KG1 (cell line): ENCODE results near the gene CYTH1.

Experiments
- DNase-seq: peaks from one replicate; lab custom pipeline; 2025; lab: John Stamatoyannopoulos, UW

Gene CYTH1

DNA sequence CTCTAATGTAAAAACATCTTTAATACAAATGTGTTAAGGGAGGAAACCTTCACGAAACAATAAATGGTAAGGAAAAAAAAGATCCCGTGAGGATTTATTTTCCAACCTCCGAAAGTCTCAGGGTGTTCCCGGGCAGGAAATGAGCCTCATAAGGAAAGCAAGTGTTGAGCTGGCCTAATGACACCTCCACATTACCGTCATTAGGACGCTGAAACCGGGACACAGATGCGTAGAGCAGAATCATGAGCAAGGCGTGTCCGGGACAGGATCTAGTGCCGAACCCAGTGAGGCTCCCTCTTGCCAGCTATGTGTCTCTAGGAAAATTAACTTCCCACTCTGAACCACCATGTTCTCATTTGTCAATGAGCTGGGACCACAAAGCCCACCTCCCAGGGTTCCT, 22.7 kb upstream of the CYTH1 start:
- no peak for DNase-seq

DNA sequence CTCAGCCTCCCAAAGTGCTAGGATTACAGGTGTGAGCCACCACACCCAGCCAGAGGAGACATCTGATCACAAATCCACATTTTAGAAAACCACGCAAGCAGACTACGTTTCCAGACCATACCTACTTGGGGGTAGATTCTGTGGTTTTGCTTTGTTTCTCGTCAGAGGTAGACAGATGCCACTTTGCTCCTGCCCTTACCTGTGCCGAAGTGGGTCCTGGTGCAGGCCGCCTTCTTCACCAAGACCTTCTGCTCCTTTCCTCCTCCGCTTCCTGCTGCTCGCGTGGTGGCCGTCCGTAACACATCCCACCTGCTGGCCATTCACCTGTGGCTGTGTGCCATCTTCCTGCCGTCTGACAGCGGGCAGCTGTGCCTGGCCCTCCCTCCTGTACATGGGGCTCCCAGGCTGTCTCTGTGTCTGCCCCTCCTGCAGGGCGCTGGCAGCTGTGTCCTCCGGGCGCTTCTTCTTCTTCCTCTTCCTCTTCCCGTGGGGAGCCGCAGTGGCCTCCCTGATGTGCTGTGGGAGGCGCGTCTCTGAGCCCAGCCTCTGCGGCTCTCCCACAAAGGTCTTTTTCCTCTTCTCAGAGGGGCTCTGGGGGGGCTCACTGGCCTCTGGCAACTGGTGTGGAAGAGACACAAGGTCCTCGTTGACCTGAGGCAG, 21.2 kb upstream of the CYTH1 start:
- DNase-seq = no peak

DNA sequence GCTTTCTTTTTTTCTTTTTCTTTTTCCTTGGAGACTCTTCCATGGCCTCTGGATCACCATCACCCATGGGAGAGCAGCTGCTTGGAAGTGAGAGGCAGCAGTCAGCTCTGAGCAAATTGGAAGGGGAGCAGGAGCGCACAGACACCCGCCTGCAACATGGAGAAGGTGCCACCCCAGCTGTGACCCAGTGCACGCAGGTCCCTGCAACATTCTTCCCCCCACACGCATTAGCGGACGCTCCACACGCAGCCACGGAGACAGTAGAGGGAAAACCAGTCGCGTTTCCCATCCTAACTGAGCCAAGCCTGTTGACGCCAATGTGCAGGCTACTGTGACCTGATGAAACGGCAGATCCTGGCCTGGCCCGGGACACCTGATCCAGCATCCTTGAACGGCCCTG, 20.4 kb upstream of the CYTH1 start:
- DNase-seq = no peak

DNA sequence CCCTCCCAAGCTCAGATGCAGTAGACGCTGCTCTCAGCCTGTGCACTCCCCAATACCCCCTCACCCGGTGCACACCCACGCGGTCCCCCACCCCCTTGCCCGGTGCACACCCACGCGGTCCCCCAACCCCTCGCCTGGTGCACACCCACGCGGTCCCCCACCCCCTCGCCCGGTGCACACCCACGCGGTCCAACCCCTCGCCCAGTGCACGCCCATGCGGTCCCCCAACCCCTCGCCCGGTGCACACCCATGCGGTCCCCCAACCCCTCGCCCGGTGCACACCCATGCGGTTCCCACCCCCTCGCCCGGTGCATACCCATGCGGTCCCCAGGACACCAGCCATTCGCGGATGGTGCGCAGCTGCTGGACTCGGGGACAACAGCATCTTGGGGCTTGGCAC, 19.9 kb upstream of the CYTH1 start:
- DNase-seq = no peak

DNA sequence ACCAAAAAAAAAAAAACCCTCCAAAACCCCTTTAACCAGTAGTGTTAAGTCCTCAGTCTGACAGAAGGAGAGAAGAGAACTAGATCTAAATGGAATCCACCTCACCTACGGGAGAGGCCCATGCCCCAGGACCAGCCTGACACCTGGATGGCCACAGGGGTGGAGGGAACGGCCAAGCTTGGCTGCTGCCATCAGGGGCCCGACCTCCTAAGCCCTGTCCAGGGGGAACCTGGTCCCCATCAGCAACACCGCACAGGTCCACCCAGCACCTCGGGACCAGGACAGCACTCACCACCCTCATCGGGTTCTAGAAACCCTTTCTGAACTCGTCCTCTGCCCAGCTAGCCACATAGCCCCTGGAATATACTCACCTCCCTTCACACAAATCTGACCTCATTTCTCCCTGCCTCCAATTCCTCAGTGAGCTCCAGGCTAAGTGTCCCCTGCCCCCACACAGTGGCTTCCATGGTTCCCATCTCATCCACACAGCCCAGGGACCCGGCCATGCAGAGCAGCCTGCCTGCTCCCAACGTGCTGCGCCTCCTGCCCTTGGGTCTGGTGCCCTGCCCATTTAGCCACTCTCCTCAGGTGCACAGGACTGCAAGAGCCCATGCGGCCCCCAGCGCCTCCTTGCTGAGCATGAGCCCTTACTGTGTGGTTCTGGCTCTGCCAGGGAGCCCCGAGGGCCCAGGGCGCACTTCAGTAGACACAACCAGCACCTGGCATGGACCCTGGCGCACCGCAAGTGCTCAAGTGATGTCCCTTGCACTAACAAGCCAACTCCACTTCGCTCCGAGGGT, 18.3 kb upstream of the CYTH1 start:
- DNase-seq = no peak

DNA sequence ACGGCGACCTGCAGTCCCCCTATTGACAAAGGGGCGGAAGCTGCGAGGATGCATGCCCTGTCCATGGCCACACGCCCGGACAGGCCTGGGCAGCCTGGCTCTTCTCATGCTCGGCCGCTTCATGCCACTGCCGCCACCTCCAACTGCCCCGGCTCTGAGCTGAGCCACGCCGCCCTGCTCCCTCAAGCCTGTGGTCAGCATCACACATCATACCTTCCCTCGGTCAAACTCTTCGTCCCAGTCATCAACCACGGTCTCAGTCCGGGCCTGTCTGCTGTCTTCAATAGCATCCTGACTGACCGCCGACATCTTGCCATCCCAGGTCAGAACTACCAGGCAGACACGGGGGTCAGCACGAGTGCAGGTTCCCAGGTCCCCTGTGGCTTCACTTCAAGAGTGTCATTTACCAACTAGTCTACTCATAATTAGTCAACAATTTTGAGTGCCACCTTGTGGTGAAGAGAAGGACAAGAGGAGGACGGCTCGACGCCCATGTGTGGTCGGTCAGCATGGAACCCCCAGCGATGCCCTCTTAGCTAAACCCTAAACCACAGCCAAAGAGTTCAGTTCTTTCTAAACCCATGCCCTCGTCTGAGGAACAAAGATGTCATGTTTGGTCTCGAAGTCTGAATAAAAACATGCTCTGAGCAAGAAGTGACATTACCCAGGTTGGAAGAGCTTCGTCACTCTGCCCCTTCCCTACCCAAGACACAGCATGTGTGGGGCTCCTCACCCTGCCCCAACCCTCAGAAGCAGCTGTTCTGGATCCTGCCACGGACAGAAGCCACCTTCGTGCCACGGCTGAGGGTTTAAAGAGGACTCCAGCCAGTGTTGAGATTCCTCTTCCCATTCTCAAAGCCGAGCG, 16.9 kb upstream of the CYTH1 start:
- DNase-seq = no peak

DNA sequence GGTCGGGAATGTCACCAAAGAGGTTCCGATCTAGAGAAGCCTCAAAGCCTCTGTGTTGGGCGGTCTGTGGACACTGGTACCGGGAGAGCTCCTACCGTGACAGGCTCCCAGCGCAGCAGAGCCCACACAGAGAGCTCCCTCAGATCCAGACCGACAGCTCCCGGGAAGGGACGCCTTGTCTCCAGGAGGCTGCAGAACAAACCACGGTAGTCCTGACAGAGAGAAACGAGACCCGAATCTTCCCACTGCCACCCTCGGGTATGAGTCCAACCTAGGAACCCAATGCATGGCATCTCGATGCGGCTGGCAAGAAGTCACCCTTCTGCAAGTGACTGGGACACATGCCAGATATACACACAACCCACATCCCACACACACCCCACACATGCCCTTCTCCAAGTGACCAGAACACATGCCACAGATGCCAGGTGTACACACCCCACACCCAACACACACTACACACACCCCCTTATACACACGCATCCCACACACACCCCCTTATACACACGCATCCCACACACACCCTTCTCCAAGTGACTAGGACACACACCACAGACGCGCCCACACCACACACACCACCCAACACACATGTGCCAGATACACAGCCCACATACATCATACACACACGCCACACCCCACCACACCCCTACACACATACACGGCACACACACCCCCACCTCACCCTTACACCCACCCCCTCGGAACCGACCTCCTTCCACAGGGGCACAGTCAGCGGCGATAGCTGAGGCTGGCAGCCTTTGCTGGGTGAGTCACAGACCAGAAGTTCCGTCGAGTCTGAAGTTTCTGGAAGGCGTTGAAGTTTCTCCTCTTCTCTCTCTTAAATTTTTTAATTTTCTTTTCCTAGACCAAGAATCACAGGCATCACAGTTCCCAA, 15.9 kb upstream of the CYTH1 start:
- DNase-seq = no peak

DNA sequence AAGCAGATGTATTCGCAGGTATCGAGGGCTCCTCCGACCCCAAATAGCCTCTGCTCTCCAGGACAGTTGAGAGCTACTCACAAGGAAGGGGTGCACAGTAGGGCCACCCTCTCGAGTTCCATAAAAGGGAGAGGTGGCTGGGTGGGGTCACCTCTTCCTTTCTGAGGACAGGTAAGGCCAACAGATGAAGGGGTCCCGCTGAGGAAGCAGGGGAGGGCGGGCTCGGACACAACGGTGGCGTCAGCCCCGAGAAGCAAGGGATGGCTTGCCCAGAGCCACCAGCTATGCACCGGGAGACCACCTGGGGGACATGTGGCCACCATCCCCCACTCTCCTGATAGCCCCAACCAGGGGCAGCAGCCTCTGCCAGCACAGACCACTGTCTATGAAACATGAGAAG, 15.1 kb upstream of the CYTH1 start:
- DNase-seq = no peak

DNA sequence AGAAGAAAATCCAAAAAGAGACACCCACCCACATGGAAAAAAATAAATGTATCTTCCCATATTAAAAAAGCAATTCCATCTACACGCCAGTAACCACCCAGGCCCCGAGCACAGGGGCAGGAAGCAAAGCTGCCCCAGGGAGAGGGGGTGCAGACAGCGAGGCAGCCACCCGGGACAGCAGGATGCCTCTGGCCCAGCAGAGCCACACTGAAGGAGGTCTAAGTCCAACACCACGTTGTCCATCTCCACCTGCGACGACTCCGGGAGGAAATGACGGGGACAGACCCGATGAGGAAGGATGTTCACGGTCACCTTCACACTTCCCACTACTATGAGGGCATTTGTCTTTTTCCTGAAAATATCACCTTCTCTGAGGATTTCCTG, 14.4 kb upstream of the CYTH1 start:
- no peak for DNase-seq

DNA sequence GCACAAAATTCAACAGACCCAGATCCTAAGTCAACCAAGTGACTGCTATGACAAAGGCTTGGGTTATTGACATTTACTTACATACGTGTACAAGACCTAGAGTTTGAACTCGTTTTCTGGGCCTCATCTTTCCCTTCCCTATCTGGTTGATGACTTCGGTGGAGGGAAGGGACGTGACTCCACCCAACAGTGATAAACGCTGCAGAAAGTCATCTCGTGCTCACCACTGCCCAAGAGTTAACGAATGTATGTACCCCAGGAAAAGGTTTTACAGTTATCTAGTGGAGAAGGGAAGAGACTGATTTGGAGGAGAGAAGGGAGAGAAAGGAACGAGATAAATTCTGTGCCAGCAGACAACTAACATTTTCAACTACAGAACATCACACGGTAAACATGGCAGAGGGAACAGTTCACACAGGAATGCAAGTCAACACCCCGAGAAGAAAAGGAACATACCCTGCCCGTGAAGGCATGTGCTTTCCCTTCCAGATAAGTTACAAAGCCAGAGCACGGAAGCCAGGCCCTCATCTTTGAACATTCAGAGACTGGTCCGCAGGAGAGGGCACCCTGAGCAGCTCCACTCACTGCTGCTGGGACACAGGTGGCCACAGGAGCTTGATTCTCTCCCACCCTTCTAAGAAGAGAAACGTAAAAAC, 13.9 kb upstream of the CYTH1 start:
- no peak for DNase-seq

DNA sequence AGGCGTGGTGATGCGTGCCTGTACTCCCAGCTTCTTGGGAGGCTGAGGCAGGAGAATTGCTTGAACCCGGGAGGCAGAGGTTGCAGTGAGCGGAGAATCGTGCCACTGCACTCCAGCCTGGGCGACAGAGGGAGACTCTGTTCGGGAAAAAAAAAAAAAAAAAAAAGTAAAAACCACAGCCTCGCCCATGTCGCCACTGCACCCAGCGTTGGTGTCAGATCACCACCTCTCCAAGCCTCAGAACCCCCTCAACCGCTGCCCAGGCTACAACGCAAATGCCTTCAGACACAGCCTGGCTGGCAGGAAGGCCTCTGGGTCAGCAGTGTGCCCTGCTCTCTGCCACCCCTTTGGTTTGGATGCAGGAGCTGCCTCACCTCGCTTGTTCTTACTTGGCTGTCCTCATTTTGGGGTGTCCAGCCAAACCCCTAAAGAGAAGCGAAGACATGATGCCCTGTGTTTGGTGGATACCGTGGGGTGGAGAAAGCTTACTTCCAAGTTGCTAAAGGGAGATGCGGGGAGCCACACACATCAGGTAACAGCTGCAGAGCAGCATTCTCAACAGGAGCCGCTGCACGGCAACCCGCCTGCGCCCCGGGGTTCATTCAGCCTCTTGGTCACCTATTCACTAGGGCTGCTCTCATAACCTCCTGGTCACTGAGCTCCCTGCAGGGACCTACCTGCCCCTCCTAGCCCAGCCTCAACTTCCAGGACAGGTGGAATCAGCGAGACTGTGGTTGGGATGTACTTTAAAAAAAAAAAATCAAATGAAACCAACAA, 13.0 kb upstream of the CYTH1 start:
- DNase-seq = no peak

DNA sequence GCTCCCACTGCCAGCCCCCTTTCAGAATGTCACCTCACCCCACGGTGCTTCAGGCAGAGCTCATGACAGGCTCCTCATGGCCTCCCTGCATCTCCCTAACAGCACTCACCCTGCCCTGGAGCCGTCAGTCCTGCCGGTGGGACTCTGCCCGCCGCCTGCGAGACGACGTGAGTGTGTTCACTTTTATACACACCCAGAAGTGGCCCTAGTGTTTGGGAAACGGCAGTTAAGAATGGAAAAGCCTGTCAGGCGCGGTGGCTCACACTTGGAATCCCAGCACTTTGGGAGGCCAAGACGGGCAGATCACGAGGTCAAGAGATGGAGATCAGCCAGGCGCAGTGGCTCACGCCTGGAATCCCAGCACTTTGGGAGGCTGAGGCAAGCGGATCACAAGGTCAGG, 12.3 kb upstream of the CYTH1 start:
- no peak for DNase-seq

DNA sequence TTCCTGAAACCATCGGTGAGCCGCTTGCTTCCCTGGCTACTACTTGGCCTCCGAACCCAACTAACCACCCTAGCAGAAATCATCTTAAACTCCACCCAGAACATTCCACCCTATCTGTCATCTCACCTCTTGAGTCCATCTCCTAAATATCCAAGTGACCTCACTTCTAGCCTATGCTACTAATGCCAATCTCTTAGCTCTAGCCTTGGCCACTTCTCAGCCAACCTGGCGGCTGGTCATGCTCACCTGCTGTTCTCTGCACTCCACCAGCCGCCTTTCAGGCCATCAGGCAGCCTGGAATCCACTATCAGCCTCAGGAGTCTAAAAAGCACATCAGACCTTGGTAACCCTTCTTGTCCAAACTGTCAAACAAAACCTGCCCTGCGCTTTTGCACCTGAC, 11.9 kb upstream of the CYTH1 start:
- no peak for DNase-seq

DNA sequence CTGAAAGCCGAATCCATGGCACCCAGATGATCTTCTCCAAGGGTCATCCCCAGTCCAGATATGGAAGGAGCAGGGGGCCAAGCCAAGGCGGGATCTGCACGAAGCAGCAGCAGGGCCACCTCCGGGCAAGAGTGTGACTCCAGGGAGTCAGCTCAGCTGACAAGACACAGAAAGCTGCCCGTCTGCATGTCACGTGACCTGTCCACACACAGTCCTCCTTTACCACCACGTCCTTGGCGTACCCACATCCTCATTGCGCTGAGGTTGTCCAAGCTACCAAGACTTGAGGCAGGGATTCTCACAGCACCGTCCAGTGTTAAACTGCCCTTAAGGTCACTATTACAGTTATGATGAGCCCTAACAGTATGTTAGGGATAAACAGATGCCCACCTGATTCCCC, 11.3 kb upstream of the CYTH1 start:
- no peak for DNase-seq

DNA sequence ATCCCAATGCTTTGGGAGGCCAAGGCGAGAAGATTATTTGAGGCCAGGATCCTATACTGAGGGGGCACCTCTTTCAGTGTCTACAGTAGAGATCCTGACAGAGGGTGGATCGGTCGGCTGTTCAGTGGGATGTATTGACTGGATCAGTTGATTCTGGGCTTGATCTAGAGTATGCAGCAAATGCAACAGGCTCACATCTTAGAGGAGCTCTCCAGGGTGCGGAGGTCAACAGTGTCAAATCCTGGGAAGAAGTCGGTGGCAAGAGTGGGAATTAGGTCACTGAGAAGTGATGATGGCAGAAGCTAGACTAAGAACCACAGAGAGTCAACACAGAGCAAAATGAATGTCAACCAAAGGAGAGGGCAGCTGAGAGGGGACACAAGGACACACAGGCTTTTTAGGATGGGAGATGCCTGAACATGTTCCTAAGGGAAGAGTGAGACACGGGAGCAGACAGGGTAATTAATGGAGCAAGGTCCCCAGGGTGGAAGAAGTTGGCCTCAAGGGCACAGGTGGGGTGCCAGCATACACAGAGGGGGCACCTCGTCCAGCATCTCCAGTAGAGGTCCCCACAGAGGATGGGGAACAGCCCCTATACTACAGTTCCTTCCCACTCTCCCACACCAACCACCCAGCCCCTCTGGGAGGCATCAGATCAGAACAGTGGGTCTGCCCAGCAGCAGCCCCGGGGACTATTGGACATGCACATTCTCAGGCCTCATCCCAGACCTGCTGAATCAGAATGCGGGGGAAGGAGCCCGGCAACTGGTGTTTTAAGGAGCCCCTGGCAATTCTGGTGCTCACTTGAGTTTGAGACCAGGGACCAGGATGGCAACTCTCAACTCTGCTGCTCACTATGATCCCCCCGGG, 10.0 kb upstream of the CYTH1 start:
- DNase-seq = no peak

DNA sequence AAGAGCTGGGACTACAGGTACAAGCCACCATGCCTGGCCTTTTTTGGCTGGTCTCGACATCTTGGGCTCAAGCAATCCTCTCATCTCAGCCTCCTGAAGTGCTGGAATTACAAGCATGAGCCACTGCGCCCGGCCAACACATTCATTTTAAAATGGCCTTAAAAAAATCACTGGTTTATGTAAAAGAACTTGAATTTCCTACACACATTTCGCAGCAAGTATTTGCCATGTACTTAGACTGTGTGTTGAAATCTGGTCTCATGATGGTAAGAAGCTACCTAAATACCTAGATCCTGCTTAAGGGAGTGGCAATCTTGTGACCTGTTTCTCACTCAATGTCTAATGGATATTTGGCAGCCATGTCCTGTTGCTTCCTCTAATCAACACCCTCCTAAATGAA, 8.5 kb upstream of the CYTH1 start:
- DNase-seq = no peak

DNA sequence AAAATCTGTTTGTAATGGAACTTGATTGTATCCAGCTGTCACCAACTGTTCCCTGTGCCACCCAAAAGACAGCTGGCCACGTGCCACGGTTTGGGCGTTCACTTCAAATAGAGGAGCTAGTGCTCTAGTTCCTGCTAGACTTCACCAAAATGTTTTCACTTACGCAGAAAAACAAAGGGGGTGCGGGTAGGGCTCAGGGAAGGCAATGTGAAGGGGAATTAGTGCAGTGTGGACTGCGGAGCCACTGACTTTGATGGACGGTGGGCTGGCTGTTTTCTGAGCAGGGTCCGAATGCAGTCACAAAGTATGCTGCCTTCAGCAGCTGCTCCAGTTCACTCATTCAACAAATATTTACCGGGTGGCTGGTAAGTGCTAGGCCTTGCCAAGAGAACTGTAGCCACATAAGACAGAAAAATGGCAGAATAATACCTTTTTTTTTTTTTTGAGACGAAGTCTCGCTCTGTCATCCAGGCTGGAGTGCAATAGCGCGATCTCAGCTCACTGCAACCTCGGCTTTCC, 7.6 kb upstream of the CYTH1 start:
- no peak for DNase-seq

DNA sequence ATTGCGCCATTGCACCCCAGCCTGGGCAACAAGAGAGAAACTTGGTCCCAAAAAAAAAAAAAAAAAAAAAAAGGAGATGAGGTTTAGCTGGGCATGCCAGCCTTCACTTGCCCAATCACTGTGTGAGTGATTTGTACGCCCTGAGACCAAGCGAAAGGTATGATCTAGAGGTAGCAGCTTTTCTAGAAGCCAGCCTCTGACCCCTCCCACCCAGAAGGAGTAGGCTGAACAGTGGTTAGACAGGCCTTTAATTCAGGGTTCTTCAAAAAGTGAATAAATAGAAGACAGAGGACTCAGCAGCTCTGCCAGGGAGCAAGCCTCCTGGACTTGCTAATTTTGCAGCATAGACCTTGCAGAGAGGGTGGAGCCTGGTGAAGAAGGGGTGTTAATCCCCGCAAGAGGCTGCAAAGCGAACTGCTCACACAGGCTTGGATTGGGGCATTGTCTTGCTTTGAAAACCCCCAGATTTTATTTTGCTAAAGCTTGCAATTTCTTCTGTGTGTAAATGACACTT, 7.1 kb upstream of the CYTH1 start:
- no peak for DNase-seq

DNA sequence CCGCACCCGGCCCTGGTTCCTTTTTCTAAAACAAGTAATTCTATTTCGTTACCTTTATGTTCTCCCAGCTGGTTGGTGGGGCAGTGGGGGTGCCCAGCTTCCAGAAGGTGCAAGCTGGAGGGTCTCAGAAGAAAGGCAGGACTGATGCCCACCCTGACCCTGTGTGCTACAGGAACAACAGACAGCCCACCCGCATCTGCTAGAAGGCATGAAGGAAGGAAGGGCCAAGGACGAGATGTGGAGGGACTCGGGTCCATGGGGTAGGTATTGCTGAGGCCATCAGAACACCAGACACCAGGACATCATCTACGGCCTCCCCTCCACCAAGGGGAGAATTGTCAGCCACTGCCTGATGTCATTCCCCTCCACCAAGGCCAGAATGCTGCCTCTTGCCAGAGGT, 6.4 kb upstream of the CYTH1 start:
- DNase-seq = no peak
